Calu3 (cell line): Measurements from ENCODE around the gene TECTA. TPM values are rescaled to one million over a fixed set of nuclear protein-coding genes. Genes with fewer than 3 reads are reported as not detected.

Source experiments
- BruUV-seq: library from RNA; stranded (reverse); fragments of 400-500 nt; replicated peaks from 2 replicates; lab custom pipeline; 2021; lab: Mats Ljungman, UMichigan
- CTCF ChIA-PET: fragments of 300-600 bp; sonication (Branson Sonifier 250); formaldehyde crosslinking; loops from one replicate; lab custom pipeline; 2022; ENCODE audit warnings: antibody characterized with exemption; lab: Charles Lee
- DNase-seq: peaks from one replicate; pipeline ENCODE4 v3.0.0; 2022
- H3K27ac Mint-ChIP-seq: one replicate; pipeline ENCODE4 v1.8.0; 2022; ENCODE audit warnings: mixed read lengths; ENCODE audit not compliant: unreplicated experiment
- H3K27me3 Mint-ChIP-seq: one replicate; pipeline ENCODE4 v1.8.0; 2022; ENCODE audit warnings: mixed read lengths; ENCODE audit not compliant: unreplicated experiment
- H3K36me3 Mint-ChIP-seq: one replicate; pipeline ENCODE4 v1.8.0; 2022; ENCODE audit warnings: mild to moderate bottlenecking, moderate library complexity, mixed read lengths; ENCODE audit not compliant: insufficient read depth, unreplicated experiment
- H3K4me1 Mint-ChIP-seq: one replicate; pipeline ENCODE4 v1.8.0; 2022; ENCODE audit warnings: mild to moderate bottlenecking, low read depth, mixed read lengths; ENCODE audit not compliant: unreplicated experiment
- H3K4me3 Mint-ChIP-seq: one replicate; pipeline ENCODE4 v1.8.0; 2022; ENCODE audit warnings: mild to moderate bottlenecking, low read depth, moderate library complexity, mixed read lengths; ENCODE audit not compliant: unreplicated experiment
- H3K9me3 Mint-ChIP-seq: one replicate; pipeline ENCODE4 v1.8.0; 2022; ENCODE audit warnings: low read depth, mixed read lengths; ENCODE audit not compliant: unreplicated experiment
- CTCF ChIP-seq: fragments of 200-600 bp; IDR thresholded peaks from one replicate; pipeline ENCODE4 v1.8.0; 2022; ENCODE audit warnings: antibody characterized with exemption; ENCODE audit not compliant: unreplicated experiment
- intact Hi-C: fragments of 100-400 bp; cut with micrococcal nuclease; formaldehyde crosslinking; loops from one replicate; pipeline ENCODE4 v1.10.0; 2022; ENCODE audit not compliant: unreplicated experiment
- total RNA-seq: library from RNA; stranded (reverse); gene quantifications from 2 replicates; pipeline ENCODE4 v1.2.3, GENCODE V29; 2022

Gene TECTA
- total RNA-seq, 1 experiment from 2014 or later, result not detected

DNA sequence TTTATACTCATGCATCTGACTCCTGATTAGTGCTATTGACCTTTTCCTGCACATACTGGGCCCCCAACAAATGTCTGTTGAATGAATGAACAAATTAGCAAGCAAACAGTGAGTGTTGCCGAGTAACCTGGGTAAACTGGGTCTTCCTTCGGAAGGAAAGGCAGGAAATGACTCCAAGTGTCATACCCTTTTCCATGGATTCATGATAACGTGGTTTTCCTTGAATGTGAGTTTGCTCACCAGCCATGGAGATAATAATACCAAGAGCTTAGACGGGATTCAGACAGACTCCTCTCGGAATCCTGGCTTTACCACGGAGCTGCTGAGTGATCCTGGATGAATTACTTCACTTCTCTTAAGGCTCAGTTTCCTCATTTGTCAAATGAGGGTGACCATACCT, 16.7 kb downstream of the TECTA start:
- Mint-ChIP-seq H3K4me3 (no peak overlapping the region), H3K27ac (no peak overlapping the region), H3K27me3 (peaks cover 13% of the 10 kb centered on the region), H3K36me3 (no peaks in the 10 kb centered on the region), H3K4me1 (no peaks in the 10 kb centered on the region), H3K9me3 (no peaks in the 10 kb centered on the region)
- TF ChIP-seq CTCF, result no peak
- intact Hi-C loops, result loop anchor here (10.0 kb wide), 1 partner anchor 183 kb away; no protein-coding TSS in a partner anchor
- DNase-seq, result no peak
- CTCF ChIA-PET, result no interaction called here
- BruUV-seq, result no TSS peak

DNA sequence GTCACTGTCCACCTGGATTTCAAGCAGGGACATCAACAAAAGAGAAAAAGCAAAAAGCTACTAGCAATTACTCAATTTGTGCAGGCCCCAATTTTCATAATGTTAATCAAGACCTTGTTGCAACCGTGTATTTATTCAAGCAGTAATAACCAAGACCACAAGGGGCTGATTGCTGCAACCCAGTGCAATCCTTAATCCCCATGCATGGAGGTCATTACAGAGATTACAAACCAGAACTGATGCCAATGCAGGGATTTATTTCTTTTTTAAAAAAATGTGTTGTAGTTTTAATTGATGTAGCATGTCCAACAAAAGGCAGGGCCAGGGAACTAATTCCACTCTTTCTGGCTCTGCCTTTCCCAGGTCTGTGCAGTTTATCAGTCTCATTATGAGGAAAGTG, 18.4 kb downstream of the TECTA start:
- BruUV-seq, result no TSS peak
- CTCF ChIA-PET, result no interaction called here

DNA sequence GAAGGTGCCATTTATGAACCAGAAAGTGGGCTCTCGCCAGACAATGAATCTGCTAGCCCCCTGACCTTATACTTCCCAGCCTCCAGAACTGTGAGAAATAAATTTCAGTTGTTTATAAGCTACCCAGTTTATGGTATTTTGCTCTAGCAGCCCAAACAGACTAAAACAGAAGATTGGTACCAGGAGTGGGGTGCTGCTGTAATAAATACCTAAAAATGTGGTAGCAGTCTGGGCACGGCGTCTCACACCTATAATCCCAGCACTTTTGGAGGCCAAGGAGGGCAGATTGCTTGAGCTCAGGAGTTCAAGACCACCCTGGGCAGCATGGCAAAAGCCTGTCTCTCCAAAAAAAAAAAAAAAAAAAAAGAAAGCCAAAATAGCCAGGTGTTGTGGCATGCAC, 21.3 kb downstream of the TECTA start:
- intact Hi-C loops, result no loop called here
- no peak for DNase-seq
- Mint-ChIP-seq H3K4me1 (no peaks in the 10 kb centered on the region), H3K36me3 (no peaks in the 10 kb centered on the region), H3K27me3 (no peaks in the 10 kb centered on the region), H3K27ac (no peak overlapping the region), H3K4me3 (no peak overlapping the region), H3K9me3 (peaks cover 4% of the 10 kb centered on the region)
- BruUV-seq, result no TSS peak
- no peak for TF ChIP-seq CTCF
- CTCF ChIA-PET, result no interaction called here

More for the DNA sequence above, 18.4 kb downstream of the TECTA start:
- H3K4me1 Mint-ChIP-seq, result no peaks in the 10 kb centered on the region
- H3K4me3 Mint-ChIP-seq, result no peak overlapping the region
- TF ChIP-seq CTCF, result no peak
- no peak for DNase-seq
- intact Hi-C loops, result loop anchor here (10.0 kb wide), 1 partner anchor 185 kb away; no protein-coding TSS in a partner anchor
- H3K36me3 Mint-ChIP-seq, result no peaks in the 10 kb centered on the region
- H3K27ac Mint-ChIP-seq, result no peak overlapping the region
- H3K9me3 Mint-ChIP-seq, result peaks cover 4% of the 10 kb centered on the region
- H3K27me3 Mint-ChIP-seq, result peaks cover 13% of the 10 kb centered on the region

- H3K4me1 Mint-ChIP-seq, result no peaks in the 10 kb centered on the region
- no peak for DNase-seq
- peaks cover 4% of the 10 kb centered on the region for H3K9me3 Mint-ChIP-seq
- no peak overlapping the region for H3K4me3 Mint-ChIP-seq
- CTCF ChIA-PET, result no interaction called here
- no peaks in the 10 kb centered on the region for H3K36me3 Mint-ChIP-seq
- H3K27me3 Mint-ChIP-seq, result no peaks in the 10 kb centered on the region
- TF ChIP-seq CTCF, result no peak
- intact Hi-C loops, result no loop called here
- BruUV-seq, result no TSS peak
- no peak overlapping the region for H3K27ac Mint-ChIP-seq
These were observed 22.5 kb downstream of the TECTA start for GRCh38 chr11:121123496-121124069.
